ENCODE data around the gene RIPK1. TPM values are rescaled to one million over a fixed set of nuclear protein-coding genes. Genes with fewer than 3 reads are reported as not detected.
"Not testable (repeated sequence)": the region's sequence is repeated elsewhere in the genome, so short reads cannot be mapped to it uniquely, and the experiment has no call there.

The RIPK1 gene
- total RNA-seq, 1 donor from 2014 or later: 6.2 TPM

DNA sequence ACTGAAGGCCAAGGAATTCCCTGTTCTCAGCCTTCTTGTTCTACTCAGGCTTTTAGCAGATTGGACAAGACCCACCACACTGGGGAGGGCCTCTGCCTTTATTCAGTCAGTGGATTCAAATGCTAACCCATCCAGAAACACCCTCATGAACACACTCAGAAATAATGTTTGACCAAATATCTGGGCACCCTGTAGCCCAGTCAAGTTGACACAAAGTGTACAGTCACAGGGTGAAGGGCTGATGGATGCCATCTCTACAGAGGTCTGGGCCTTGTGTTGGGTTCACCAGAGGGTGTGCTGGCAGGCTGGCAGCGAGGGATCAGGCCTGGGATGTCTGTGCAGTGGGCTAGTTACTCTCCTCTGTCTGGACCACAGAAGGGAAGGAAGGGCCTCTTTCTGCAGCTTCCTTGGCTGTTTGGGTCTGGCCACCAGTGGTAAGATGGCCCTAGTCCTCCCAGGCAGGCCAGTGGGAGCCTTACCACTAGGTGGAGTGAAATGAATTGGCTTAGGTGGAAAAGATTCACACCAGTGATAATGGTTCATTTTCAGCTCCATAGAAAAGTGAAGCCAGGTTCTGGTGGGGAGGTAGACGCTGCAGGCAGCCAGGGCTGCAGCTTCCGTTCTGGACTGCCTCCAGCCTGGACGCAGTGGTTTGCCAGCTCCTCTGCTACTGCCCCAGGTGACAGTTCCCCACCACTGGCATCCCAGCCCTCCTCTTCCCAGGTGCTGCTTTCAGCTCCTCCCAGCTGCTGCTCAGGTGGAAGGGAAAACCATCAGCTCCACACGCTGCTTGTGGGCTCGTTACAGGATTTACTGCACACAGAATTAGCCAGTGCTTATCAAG, 79.8 kb downstream of the RIPK1 start:
- Histone ChIP-seq H3K4me1 (no peaks in the 10 kb centered on the region), H3K36me3 (peaks cover 38% of the 10 kb centered on the region), H3K27ac (replicated peaks) (no peak overlapping the region), H3K4me3 (no peak overlapping the region), H3K9me3 (replicated peaks) (no peaks in the 10 kb centered on the region), H3K27me3 (ENCODE audit: low read depth) (no peaks in the 10 kb centered on the region)
- DNase-seq: no peak
- intact Hi-C loops (cut with micrococcal nuclease): no loop called here
- no peak for TF ChIP-seq CTCF (IDR thresholded peaks at IDR 0.05; ENCODE audit: borderline replicate concordance)

DNA sequence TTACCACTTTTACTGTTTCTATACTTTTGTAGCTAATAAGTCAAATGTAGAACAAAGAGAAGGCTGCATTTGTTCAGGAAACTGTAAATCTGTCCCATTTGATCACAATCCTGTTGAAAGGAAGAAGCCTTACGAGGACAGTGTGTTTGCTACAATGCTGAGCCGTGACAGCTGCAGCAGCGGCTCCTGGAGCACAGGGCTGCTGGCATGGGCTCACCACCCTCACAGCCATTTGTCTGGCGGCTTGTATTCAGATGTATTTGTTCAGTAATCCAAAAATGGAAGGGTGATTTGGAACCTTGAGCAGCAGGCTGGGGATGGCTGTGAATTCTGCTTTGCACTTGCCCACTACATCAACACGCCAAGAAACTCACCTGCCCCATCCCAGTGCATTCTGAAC, 83.4 kb downstream of the RIPK1 start:
- Histone ChIP-seq H3K36me3 (peaks cover 34% of the 10 kb centered on the region), H3K27ac (replicated peaks) (no peak overlapping the region)

DNA sequence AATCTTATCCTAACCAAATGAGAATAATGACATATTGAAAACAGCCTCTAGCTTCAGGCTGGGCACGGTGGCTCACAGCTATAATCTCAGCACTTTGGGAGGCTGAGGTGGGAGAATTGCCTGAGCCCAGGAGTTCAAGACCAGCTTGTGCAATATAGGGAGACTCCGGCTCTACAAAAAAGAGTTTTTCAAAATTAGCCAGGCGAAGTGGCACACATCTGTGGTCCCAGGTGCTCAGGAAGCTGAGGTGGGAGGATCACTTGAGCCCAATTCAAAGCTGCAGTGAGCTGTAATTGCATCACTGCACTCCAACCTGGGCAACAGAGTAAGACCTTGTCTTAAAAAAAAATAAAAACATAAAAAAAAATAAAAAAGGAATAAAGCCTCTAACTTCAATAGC, 84.4 kb downstream of the RIPK1 start:
- no peak overlapping the region for H3K27ac ChIP-seq (replicated peaks)
- no peaks in the 10 kb centered on the region for H3K9me3 ChIP-seq (replicated peaks)
- intact Hi-C loops (cut with micrococcal nuclease): no loop called here
- TF ChIP-seq CTCF (IDR thresholded peaks at IDR 0.05; ENCODE audit: borderline replicate concordance): no peak
- peaks cover 24% of the 10 kb centered on the region for H3K4me1 ChIP-seq
- H3K4me3 ChIP-seq: no peak overlapping the region
- DNase-seq: no peak
- H3K27me3 ChIP-seq (ENCODE audit: low read depth): no peaks in the 10 kb centered on the region
- H3K36me3 ChIP-seq: peaks cover 26% of the 10 kb centered on the region

More for the DNA sequence above, 83.4 kb downstream of the RIPK1 start:
- peaks cover 14% of the 10 kb centered on the region for H3K4me1 ChIP-seq
- H3K9me3 ChIP-seq (replicated peaks): no peaks in the 10 kb centered on the region
- H3K27me3 ChIP-seq (ENCODE audit: low read depth): no peaks in the 10 kb centered on the region
- no peak for TF ChIP-seq CTCF (IDR thresholded peaks at IDR 0.05; ENCODE audit: borderline replicate concordance)
- no peak overlapping the region for H3K4me3 ChIP-seq
- intact Hi-C loops (cut with micrococcal nuclease): no loop called here
- DNase-seq: no peak

DNA sequence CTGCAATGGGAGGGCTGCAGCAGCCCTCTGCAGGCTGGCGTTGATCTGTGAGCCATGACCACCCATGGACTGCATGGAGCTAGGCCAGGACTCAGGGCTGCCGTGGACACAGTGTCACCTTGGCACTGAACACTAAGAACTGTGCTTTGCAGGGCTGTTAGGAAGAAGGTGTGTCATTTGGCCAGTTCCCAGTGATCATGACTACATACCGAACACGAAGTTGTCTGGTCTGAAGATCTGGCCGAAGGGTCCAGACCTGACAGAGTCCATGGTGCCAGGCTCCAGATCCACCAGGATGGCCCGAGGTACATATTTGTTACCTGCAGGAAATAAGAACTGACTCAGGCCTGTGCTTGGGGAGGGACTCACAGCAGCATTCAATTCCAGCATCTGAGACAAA, 87.1 kb downstream of the RIPK1 start:
- Histone ChIP-seq H3K36me3 (peaks cover 14% of the 10 kb centered on the region), H3K4me1 (peaks cover 46% of the 10 kb centered on the region)
- H3K27me3 ChIP-seq (ENCODE audit: low read depth); H3K27ac ChIP-seq (replicated peaks); H3K4me3 ChIP-seq; DNase-seq; intact Hi-C loops (cut with micrococcal nuclease); H3K9me3 ChIP-seq (replicated peaks): not testable (repeated sequence)

- peak overlapping the region; percentile 98 for H3K27ac ChIP-seq (replicated peaks)
- intact Hi-C loops (cut with micrococcal nuclease); DNase-seq; H3K9me3 ChIP-seq (replicated peaks); H3K27me3 ChIP-seq (ENCODE audit: low read depth): not testable (repeated sequence)
- H3K4me3 ChIP-seq: peak overlapping the region; percentile 96
- H3K4me1 ChIP-seq: peaks cover 49% of the 10 kb centered on the region
- peaks cover 14% of the 10 kb centered on the region for H3K36me3 ChIP-seq
Measured at GRCh38 chr6:3156184-3157130, 88.2 kb downstream of the RIPK1 start.

DNA sequence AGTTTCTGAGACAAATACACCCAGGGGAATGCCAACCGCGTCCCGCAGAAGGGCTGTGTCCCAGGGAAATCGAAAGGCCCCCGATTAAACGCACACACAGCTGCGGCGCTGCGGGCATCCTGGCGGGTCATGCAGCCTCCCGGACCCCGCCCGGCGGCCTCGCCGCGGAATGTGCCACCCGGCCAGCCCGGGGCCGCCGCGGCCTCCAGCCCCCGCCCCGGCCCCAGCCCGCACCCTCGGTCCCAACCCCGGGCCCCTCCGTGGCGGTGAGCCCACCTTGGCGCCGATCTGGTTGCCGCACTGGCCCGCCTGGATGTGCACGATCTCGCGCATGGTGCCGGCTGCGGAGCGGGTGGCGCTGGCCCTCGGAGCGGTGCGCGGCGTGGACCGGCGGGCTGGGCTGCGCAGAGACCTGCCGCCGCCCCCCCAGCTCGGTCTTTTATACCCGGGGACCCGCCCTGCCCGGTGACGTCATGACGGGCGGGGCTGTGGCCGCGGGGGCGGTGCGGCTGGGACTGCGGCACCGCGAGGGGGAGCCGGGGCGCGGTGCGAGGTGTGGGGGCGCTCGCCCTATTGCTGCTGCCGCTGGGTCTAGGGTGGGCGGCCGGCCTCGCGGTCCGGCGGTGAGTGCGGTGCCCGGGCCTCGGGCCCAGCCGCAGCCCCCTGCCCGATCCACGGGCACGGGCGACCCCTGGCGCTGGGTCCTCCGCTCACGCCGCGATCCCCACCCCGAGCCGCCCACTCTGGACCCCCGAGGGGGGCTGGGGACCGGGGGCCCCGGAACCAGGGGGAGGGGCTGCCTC, 89.0 kb downstream of the RIPK1 start, which contains the start of gene TUBB2A:
TSS of gene TUBB2A (minus strand) at position 414 of the 803 bp plus-strand sequence. CDS start at position 333, 81 bp downstream.
- intact Hi-C loops (cut with micrococcal nuclease): no loop called here
- TF ChIP-seq CTCF (IDR thresholded peaks at IDR 0.05; ENCODE audit: borderline replicate concordance): peak; percentile 68
- peak; percentile 85 for DNase-seq
- Histone ChIP-seq H3K36me3 (peaks cover 13% of the 10 kb centered on the region), H3K4me3 (peak within 1 kb of the TSS; percentile 96), H3K27me3 (ENCODE audit: low read depth) (no peaks in the 10 kb centered on the region), H3K27ac (replicated peaks) (peak within 1 kb of the TSS; percentile 98), H3K4me1 (peaks cover 49% of the 10 kb centered on the region), H3K9me3 (replicated peaks) (no peaks in the 10 kb centered on the region)

All from left ventricle myocardium inferior (tissue), 1 donor.